Karpas-422 (cell line): ENCODE measurements around the gene MAP3K3. TPM values are rescaled to one million over a fixed set of nuclear protein-coding genes. Genes with fewer than 3 reads are reported as not detected.
"Not testable (repeated sequence)": the region's sequence is repeated elsewhere in the genome, so short reads cannot be mapped to it uniquely, and the experiment has no call there.

Experiments
- DNase-seq: peaks from one replicate; pipeline ENCODE4 v3.0.0-alpha.2; 2015
- H2AFZ ChIP-seq: fragments of 200-600 bp; sonication (generic); 2 replicates; pipeline ENCODE4 v1.6.1; 2014; ENCODE audit warnings: antibody characterized with exemption, low read length, mixed read lengths
- H3K27ac ChIP-seq: fragments of 200-600 bp; sonication (generic); 2 replicates; pipeline ENCODE4 v1.5.1; 2014; ENCODE audit warnings: mild to moderate bottlenecking, low read length, moderate library complexity
- H3K27me3 ChIP-seq: fragments of 200-600 bp; sonication (generic); 2 replicates; pipeline ENCODE4 v1.6.1; 2014; ENCODE audit warnings: low read length, mixed read lengths
- H3K36me3 ChIP-seq: fragments of 200-600 bp; sonication (generic); 2 replicates; pipeline ENCODE4 v1.6.1; 2014; ENCODE audit warnings: low read length, mixed read lengths; ENCODE audit not compliant: insufficient read depth
- H3K4me1 ChIP-seq: fragments of 200-600 bp; sonication (generic); 2 replicates; pipeline ENCODE4 v1.6.1; 2014; ENCODE audit warnings: mild to moderate bottlenecking, low read length, mixed read lengths
- H3K4me2 ChIP-seq: fragments of 200-600 bp; sonication (generic); 2 replicates; pipeline ENCODE4 v1.6.1; 2014; ENCODE audit warnings: low read length, low read depth, mild to moderate bottlenecking; ENCODE audit not compliant: poor library complexity, severe bottlenecking
- H3K4me3 ChIP-seq: fragments of 200-600 bp; sonication (generic); 2 replicates; pipeline ENCODE4 v1.5.1; 2014; ENCODE audit warnings: mild to moderate bottlenecking, antibody characterized with exemption, low read length, mixed read lengths
- H3K79me2 ChIP-seq: fragments of 200-600 bp; sonication (generic); 2 replicates; pipeline ENCODE4 v1.6.1; 2014; ENCODE audit warnings: mild to moderate bottlenecking, low read length, mixed read lengths
- H3K9ac ChIP-seq: fragments of 200-600 bp; sonication (generic); 2 replicates; pipeline ENCODE4 v1.6.0; 2014; ENCODE audit warnings: low read length
- H3K9me2 ChIP-seq: fragments of 200-600 bp; sonication (generic), shearing (Covaris generic); replicated peaks from 2 replicates; pipeline ENCODE4 v1.6.0; 2014; ENCODE audit warnings: mild to moderate bottlenecking, low read length, moderate library complexity; ENCODE audit not compliant: insufficient read depth
- H3K9me3 ChIP-seq: fragments of 300-700, 200-600 bp; sonication (generic); 2 replicates; pipeline ENCODE4 v1.6.1; 2014; ENCODE audit warnings: low read length, mixed read lengths
- H4K20me1 ChIP-seq: fragments of 200-600 bp; sonication (generic); 2 replicates; pipeline ENCODE4 v1.6.1; 2014; ENCODE audit warnings: mild to moderate bottlenecking, antibody characterized with exemption, low read length, low read depth; ENCODE audit not compliant: insufficient read depth
- total RNA-seq: library from RNA; depleted of rRNA; stranded (reverse); fragments of >200 nt; shearing (Covaris generic); gene quantifications from 2 replicates; pipeline ENCODE4 v1.2.3, GENCODE V29; 2014; ENCODE audit warnings: low replicate concordance

MAP3K3 gene
- total RNA-seq, 1 experiment from 2014 or later, result 17.8 TPM

GRCh38 chr17:63718988-63719387, 96.8 kb downstream of the MAP3K3 start:
- Histone ChIP-seq H3K9me2 (no peaks in the 10 kb centered on the region), H3K9ac (no peak overlapping the region), H3K27ac (no peak overlapping the region), H3K4me3 (no peak overlapping the region), H2AFZ (no peak overlapping the region), H3K4me1 (no peaks in the 10 kb centered on the region; the same call in 1 of the 2 replicates), H4K20me1 (no peaks in the 10 kb centered on the region), H3K4me2 (no peak overlapping the region), H3K27me3 (no peaks in the 10 kb centered on the region), H3K36me3 (peaks cover 5% of the 10 kb centered on the region; the same call in 1 of the 2 replicates), H3K9me3 (no peaks in the 10 kb centered on the region), H3K79me2 (no peaks in the 10 kb centered on the region)
- DNase-seq, result no peak

DNA sequence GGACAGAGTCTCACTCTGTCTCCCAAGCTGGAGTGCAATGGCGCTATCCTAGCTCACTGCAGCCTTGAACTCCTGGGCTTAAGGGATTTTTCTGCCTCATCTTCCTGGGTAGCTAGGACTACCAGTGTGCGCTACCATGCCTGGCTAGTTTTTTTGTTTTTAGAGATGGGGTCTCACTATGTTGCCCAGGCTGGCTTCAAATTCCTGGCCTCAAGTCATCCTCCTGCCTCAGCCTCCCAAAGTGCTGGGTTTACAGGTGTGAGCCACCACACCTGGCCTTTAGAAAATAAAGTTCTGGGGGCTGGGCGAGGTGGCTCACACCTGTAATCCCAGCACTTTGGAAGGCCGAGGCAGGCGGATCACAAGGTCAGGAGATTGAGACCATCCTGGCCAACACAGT, 98.0 kb downstream of the MAP3K3 start:
- not testable (repeated sequence) for H3K27ac ChIP-seq, H3K4me2 ChIP-seq, H3K27me3 ChIP-seq, H3K9me3 ChIP-seq, H3K4me1 ChIP-seq, H3K36me3 ChIP-seq, H3K4me3 ChIP-seq, H3K9ac ChIP-seq, H3K9me2 ChIP-seq, H3K79me2 ChIP-seq, DNase-seq, H2AFZ ChIP-seq, H4K20me1 ChIP-seq

GRCh38 chr17:63722403-63722802, 100.2 kb downstream of the MAP3K3 start:
- Histone ChIP-seq H2AFZ (no peak overlapping the region), H3K4me1 (no peaks in the 10 kb centered on the region; the same call in 1 of the 2 replicates), H3K9me2 (no peaks in the 10 kb centered on the region), H3K79me2 (no peaks in the 10 kb centered on the region), H3K9me3 (no peaks in the 10 kb centered on the region), H3K27ac (no peak overlapping the region), H3K4me2 (no peak overlapping the region), H3K9ac (no peak overlapping the region), H3K27me3 (no peaks in the 10 kb centered on the region), H4K20me1 (no peaks in the 10 kb centered on the region), H3K4me3 (no peak overlapping the region), H3K36me3 (0 out of 2 replicates have a peak, but pooled peaks cover 7% of the 10 kb centered on the region)
- no peak for DNase-seq

GRCh38 chr17:63735691-63736090, 113.5 kb downstream of the MAP3K3 start:
- Histone ChIP-seq H3K27ac (no peak overlapping the region), H3K27me3 (no peaks in the 10 kb centered on the region), H3K4me2 (no peak overlapping the region), H4K20me1 (no peaks in the 10 kb centered on the region), H3K36me3 (no peaks in the 10 kb centered on the region), H2AFZ (no peak overlapping the region), H3K79me2 (peaks cover 34% of the 10 kb centered on the region), H3K4me1 (peaks cover 10% of the 10 kb centered on the region), H3K9me2 (no peaks in the 10 kb centered on the region), H3K9ac (no peak overlapping the region), H3K4me3 (no peak overlapping the region), H3K9me3 (no peaks in the 10 kb centered on the region)
- no peak for DNase-seq

GRCh38 chr17:63740464-63741142, 118.4 kb downstream of the MAP3K3 start:
- Histone ChIP-seq H4K20me1 (no peaks in the 10 kb centered on the region), H3K4me2 (peak overlapping the region; percentile 92), H3K4me3 (peak overlapping the region; percentile 97), H3K36me3 (peaks cover 11% of the 10 kb centered on the region; the same call in 1 of the 2 replicates), H3K9me3 (no peaks in the 10 kb centered on the region), H3K27me3 (no peaks in the 10 kb centered on the region), H2AFZ (no peak overlapping the region; the same call in 1 of the 2 replicates), H3K79me2 (peaks cover 33% of the 10 kb centered on the region), H3K9me2 (no peaks in the 10 kb centered on the region), H3K4me1 (peaks cover 33% of the 10 kb centered on the region), H3K27ac (peak overlapping the region; percentile 77), H3K9ac (peak overlapping the region; percentile 93)
- DNase-seq, result peak; percentile 45

DNA sequence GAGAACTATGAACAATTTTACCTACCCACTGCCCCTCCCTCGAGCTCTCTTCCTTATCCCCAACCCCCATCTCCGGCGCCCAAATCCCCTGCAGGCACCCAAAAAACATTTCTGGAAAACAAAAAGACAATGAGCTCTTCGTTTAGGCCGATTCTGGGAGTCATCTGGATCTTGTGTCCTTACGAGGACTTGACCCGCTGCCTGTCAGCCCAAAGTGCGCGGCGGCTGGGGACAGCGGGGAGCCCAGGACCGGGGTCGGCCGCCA, 118.9 kb downstream of the MAP3K3 start:
- Histone ChIP-seq H3K36me3 (peaks cover 16% of the 10 kb centered on the region), H3K9me3 (no peaks in the 10 kb centered on the region), H3K4me1 (peaks cover 38% of the 10 kb centered on the region), H3K9me2 (no peaks in the 10 kb centered on the region), H3K27ac (peak overlapping the region; percentile 77), H3K27me3 (no peaks in the 10 kb centered on the region), H3K4me3 (peak overlapping the region; percentile 97), H3K79me2 (peaks cover 29% of the 10 kb centered on the region), H3K4me2 (peak overlapping the region; percentile 92), H2AFZ (no peak overlapping the region; the same call in 1 of the 2 replicates), H3K9ac (peak overlapping the region; percentile 93), H4K20me1 (no peaks in the 10 kb centered on the region)
- DNase-seq, result no peak

GRCh38 chr17:63741408-63742173, 119.4 kb downstream of the MAP3K3 start, which contains the start of gene STRADA:
Gene STRADA (minus strand): TSS chr17:63741799. CDS start chr17:63728369, 13,430 bp downstream.
- peaks cover 38% of the 10 kb centered on the region for H3K4me1 ChIP-seq
- no peaks in the 10 kb centered on the region for H4K20me1 ChIP-seq
- peak within 1 kb of the TSS; percentile 97 for H3K4me3 ChIP-seq
- peak within 1 kb of the TSS; percentile 93 for H3K9ac ChIP-seq
- no peaks in the 10 kb centered on the region for H3K9me3 ChIP-seq
- H3K4me2 ChIP-seq, result peak within 1 kb of the TSS; percentile 92
- peaks cover 27% of the 10 kb centered on the region for H3K79me2 ChIP-seq
- H3K36me3 ChIP-seq, result peaks cover 19% of the 10 kb centered on the region
- no peaks in the 10 kb centered on the region for H3K9me2 ChIP-seq
- H3K27me3 ChIP-seq, result no peaks in the 10 kb centered on the region
- H3K27ac ChIP-seq, result peak within 1 kb of the TSS; percentile 95
- peak within 1 kb of the TSS; percentile 8; the same call in 1 of the 2 replicates for H2AFZ ChIP-seq
- DNase-seq, result peak; percentile 99
